GM19467 (cell line): Measurements from ENCODE around the gene TRUB2.

Experiments used
- ATAC-seq: cut with Tn5 transposase; IDR thresholded peaks from one replicate; pipeline ENCODE4 v1.9.1; 2021; ENCODE audit warnings: mild to moderate bottlenecking, moderate library complexity; ENCODE audit not compliant: unreplicated experiment

TRUB2 gene

GRCh38 chr9:128271112-128271511 lies 51.1 kb downstream of the TRUB2 start:
- ATAC-seq: no peak

- no peak for ATAC-seq
These were observed 55.2 kb downstream of the TRUB2 start for GRCh38 chr9:128266868-128267590.

- no peak for ATAC-seq
These were observed 56.8 kb downstream of the TRUB2 start for GRCh38 chr9:128265348-128265847.

GRCh38 chr9:128262687-128263086 lies 59.6 kb downstream of the TRUB2 start:
- no peak for ATAC-seq

GRCh38 chr9:128260340-128260739 lies 61.9 kb downstream of the TRUB2 start:
- no peak for ATAC-seq

GRCh38 chr9:128259156-128259555 lies 63.1 kb downstream of the TRUB2 start:
- ATAC-seq: no peak

GRCh38 chr9:128258326-128258725 lies 63.9 kb downstream of the TRUB2 start:
- ATAC-seq: no peak

GRCh38 chr9:128257907-128258306 lies 64.3 kb downstream of the TRUB2 start:
- no peak for ATAC-seq

- ATAC-seq: no peak
These were observed 65.0 kb downstream of the TRUB2 start for GRCh38 chr9:128257086-128257825.
